ENCODE measurements around the gene SLC17A9.

DNA sequence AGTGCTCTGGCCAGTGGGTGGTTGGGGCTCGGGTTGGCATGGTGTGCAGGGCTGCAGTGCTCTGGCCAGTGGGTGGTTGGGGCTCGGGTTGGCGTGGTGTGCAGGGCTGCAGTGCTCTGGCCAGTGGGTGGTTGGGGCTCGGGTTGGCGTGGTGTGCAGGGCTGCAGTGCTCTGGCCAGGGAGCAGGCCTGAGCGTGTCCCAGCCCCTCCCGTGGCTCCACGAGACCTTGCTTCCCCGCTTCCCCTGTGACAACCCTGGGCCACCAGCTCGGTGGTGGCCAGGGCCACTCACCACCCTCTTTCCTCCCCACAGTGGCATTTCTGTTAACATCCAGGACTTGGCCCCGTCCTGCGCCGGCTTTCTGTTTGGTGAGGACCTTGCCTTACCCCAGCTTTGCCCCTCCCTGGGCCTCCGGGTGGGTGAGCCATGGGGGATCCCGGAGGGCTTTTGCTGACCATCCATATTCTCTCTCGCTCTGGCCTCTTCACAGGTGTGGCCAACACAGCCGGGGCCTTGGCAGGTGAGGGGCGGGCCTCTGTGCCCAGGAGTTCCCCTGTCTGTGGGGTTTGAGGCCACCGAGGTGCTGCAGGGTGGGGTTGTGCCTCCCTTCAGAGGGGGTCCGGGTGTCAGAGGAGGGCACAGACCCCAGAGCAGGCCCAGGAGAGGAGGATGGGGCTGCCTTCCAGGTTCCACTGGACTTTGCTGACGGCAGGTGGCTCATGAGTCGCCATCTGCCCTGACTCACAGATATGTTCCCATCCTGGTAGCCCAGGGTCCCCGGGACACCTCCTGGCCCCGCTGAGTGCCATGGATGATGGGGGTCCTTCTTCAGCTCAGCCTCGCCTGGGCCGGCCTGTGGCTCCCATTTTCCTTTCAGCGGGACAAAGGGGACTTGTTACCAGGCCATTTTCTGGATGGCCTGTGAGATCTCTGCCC lies 14.0 kb downstream of the SLC17A9 start:
- TF ChIP-seq POLR2A (IDR thresholded peaks at IDR 0.05; ENCODE audit: low read length) (no peak), GATA1 (IDR thresholded peaks at IDR 0.05; ENCODE audit: low read depth, low read length) (no peak)
